Endothelial cell of umbilical vein (primary cell): ENCODE data around the gene FBXL22. TPM values are rescaled to one million over a fixed set of nuclear protein-coding genes. Genes with fewer than 3 reads are reported as not detected.

ENCODE experiments used
- BruUV-seq: library from RNA; stranded (reverse); fragments of 400-500 nt; replicated peaks from 2 replicates; lab custom pipeline; 2021; lab: Mats Ljungman, UMichigan
- CTCF ChIA-PET: fragments of 300-600, 350-600 bp; sonication (Branson Sonifier 250); formaldehyde crosslinking; loops from one replicate; lab custom pipeline; 2021; ENCODE audit warnings: antibody characterized with exemption, inconsistent platforms; lab: Charles Lee
- POLR2A ChIA-PET: fragments of 300-600, 350-600 bp; sonication (Branson Sonifier 250); formaldehyde crosslinking; loops from one replicate; lab custom pipeline; 2021; ENCODE audit warnings: antibody characterized with exemption, inconsistent platforms; lab: Charles Lee
- DNase-seq: peaks from one replicate; pipeline ENCODE4 v3.0.0-alpha.2; 2011; ENCODE audit warnings: low read depth, low spot score
- FAIRE-seq: peaks from 2 replicates; lab custom pipeline; 2011; peaks lifted over from hg19 to GRCh38; lab: Jason Lieb, UNC
- H2AFZ ChIP-seq: 2 replicates; pipeline ENCODE4 v1.6.0; 2012; ENCODE audit warnings: low read depth, low read length, control low read depth, inconsistent platforms
- H3K27ac ChIP-seq: 2 replicates; pipeline ENCODE4 v1.5.1; 2011; ENCODE audit warnings: low read depth, mild to moderate bottlenecking, control low read depth, low read length, moderate library complexity; ENCODE audit not compliant: insufficient read depth
- H3K27me3 ChIP-seq, 2 experiments: 2 replicates each; pipeline versions ENCODE4 v1.6.0 to v1.6.1; 2011; ENCODE audit warnings: low read length in 2 of 2, mixed read lengths in 1 of 2; ENCODE audit not compliant: control insufficient read depth in 2 of 2, insufficient read depth in 2 of 2
- H3K36me3 ChIP-seq, 2 experiments: 2 replicates in 1 of 2; 3 replicates in 1 of 2; pipeline ENCODE4 v1.5.1; 2011; ENCODE audit warnings: low read length in 2 of 2, mild to moderate bottlenecking in 1 of 2, moderate library complexity in 1 of 2; ENCODE audit not compliant: control insufficient read depth in 2 of 2, insufficient read depth in 2 of 2; ENCODE audit errors: extremely low read depth in 1 of 2
- H3K4me1 ChIP-seq: 3 replicates; pipeline ENCODE4 v1.5.1; 2011; ENCODE audit warnings: mild to moderate bottlenecking, low read length; ENCODE audit not compliant: control insufficient read depth, insufficient read depth; ENCODE audit errors: extremely low read depth
- H3K4me2 ChIP-seq: 2 replicates; pipeline ENCODE4 v1.6.1; 2011; ENCODE audit warnings: low read length, control low read depth, mixed read lengths; ENCODE audit not compliant: insufficient read depth
- H3K4me3 ChIP-seq, 3 experiments: fragments of 200-600 bp in 1 of 3; sonication (generic), shearing (Covaris generic) in 1 of 3; replicated peaks in 1 of 3; 2 replicates each; pipeline ENCODE4 v1.5.1; 2011 to 2016; ENCODE audit warnings: control low read depth in 3 of 3, low read length in 3 of 3, mild to moderate bottlenecking in 2 of 3, inconsistent platforms in 1 of 3, low read depth in 1 of 3, moderate library complexity in 1 of 3; ENCODE audit not compliant: insufficient read depth in 1 of 3
- H3K79me2 ChIP-seq: 2 replicates; pipeline ENCODE4 v1.6.0; 2012; ENCODE audit warnings: low read length, inconsistent platforms; ENCODE audit not compliant: control insufficient read depth, insufficient read depth
- H3K9ac ChIP-seq: replicated peaks from 2 replicates; pipeline ENCODE3; 2011; ENCODE audit warnings: low read length, control low read depth; ENCODE audit not compliant: insufficient read depth; ENCODE audit errors: extremely low read depth
- H3K9me1 ChIP-seq: replicated peaks from 3 replicates; pipeline ENCODE4 v1.6.0; 2011; ENCODE audit warnings: mild to moderate bottlenecking, low read length; ENCODE audit not compliant: control insufficient read depth, insufficient read depth; ENCODE audit errors: extremely low read depth
- H3K9me3 ChIP-seq: replicated peaks from 2 replicates; pipeline ENCODE4 v1.5.1; 2012; ENCODE audit warnings: low read length, inconsistent platforms; ENCODE audit not compliant: control insufficient read depth, insufficient read depth
- H4K20me1 ChIP-seq: replicated peaks from 2 replicates; pipeline ENCODE3; 2011; ENCODE audit warnings: mild to moderate bottlenecking, low read length; ENCODE audit not compliant: control insufficient read depth, insufficient read depth; ENCODE audit errors: extremely low read depth
- EZH2 ChIP-seq: IDR thresholded peaks from 2 replicates; pipeline ENCODE4 v1.6.1; 2012; ENCODE audit warnings: borderline replicate concordance, low read depth, mild to moderate bottlenecking, moderate library complexity, low read length, inconsistent platforms; ENCODE audit not compliant: severe bottlenecking
- FOS ChIP-seq: IDR thresholded peaks from 2 replicates; pipeline ENCODE4 v1.6.1; 2011; ENCODE audit warnings: mild to moderate bottlenecking, low read length, moderate library complexity, borderline replicate concordance; ENCODE audit not compliant: insufficient read depth
- GATA2 ChIP-seq: IDR thresholded peaks from 2 replicates; pipeline ENCODE4 v1.7.0; 2011; ENCODE audit warnings: low read depth, mild to moderate bottlenecking, moderate library complexity, mixed read lengths, low read length; ENCODE audit not compliant: insufficient read length, insufficient read depth
- JUN ChIP-seq: IDR thresholded peaks from 2 replicates; pipeline ENCODE4 v1.6.1; 2011; ENCODE audit warnings: borderline replicate concordance, low read depth; ENCODE audit not compliant: insufficient read length, insufficient read depth
- MAX ChIP-seq: IDR thresholded peaks from 2 replicates; pipeline ENCODE4 v1.6.1; 2011; ENCODE audit not compliant: insufficient read depth, insufficient read length
- MYC ChIP-seq: IDR thresholded peaks from one replicate; pipeline ENCODE4 v1.6.1; 2011; ENCODE audit warnings: mild to moderate bottlenecking, low read depth, low read length
- POLR2A ChIP-seq: IDR thresholded peaks from 2 replicates; pipeline ENCODE4 v1.6.1; 2012; ENCODE audit warnings: low read depth, mild to moderate bottlenecking, control low read depth, low read length
- POLR2AphosphoS5 ChIP-seq: IDR thresholded peaks from 2 replicates; pipeline ENCODE4 v1.6.1; 2012; ENCODE audit warnings: low read depth, mild to moderate bottlenecking, control low read depth, low read length, moderate library complexity; ENCODE audit not compliant: insufficient read depth
- dilution Hi-C: fragments of 300-500 bp; cut with MboI; formaldehyde crosslinking; loops from one replicate; pipeline ENCODE4 v1.15.0; 2019; ENCODE audit warnings: low sequenced_read_pairs; ENCODE audit not compliant: extremely low pct_ligation_motif_present
- intact Hi-C: fragments of 100-400 bp; cut with micrococcal nuclease; formaldehyde crosslinking; loops from one replicate; pipeline ENCODE4 v1.10.0; 2022
- polyA plus RNA-seq, 4 experiments: library from polyadenylated mRNA; depleted of rRNA in 3 of 4; stranded (reverse) in 3 of 4; unstranded in 1 of 4; fragments of >200 nt; gene quantifications; 2 replicates each; pipeline versions ENCODE4 v1.2.1 to v1.2.3, GENCODE V29; 2011 to 2012; ENCODE audit warnings: missing spikeins in 1 of 4
- total RNA-seq: library from RNA; stranded (reverse); gene quantifications from 2 replicates; pipeline ENCODE4 v1.2.3, GENCODE V29; 2021
- TF ChIP-seq, protein P1 (sequence below), 2 donors: IDR thresholded peaks; 1 replicate in 1 of 2; 2 replicates in 1 of 2; pipeline ENCODE4 v1.5.1; 2011; ENCODE audit warnings: low read length in 2 of 2, mild to moderate bottlenecking in 2 of 2, moderate library complexity in 2 of 2, control low read depth in 1 of 2, inconsistent platforms in 1 of 2, low read depth in 1 of 2; ENCODE audit not compliant: insufficient read depth in 1 of 2; ENCODE audit errors: extremely low read depth in 1 of 2

The FBXL22 gene
- total and polyA plus RNA-seq, 2 donors (not counting 3 experiments of a cell fraction or from before 2014, with no cell fraction given) = 0.06 TPM; not detected in 1

GRCh38 chr15:63564093-63564492 is 33.1 kb upstream of the FBXL22 start:
- no peak for FAIRE-seq
- Histone ChIP-seq H3K79me2 (peaks cover 2% of the 10 kb centered on the region), H3K27ac (no peak overlapping the region), H4K20me1 (no peaks in the 10 kb centered on the region), H3K9me3 (no peaks in the 10 kb centered on the region), H3K9ac (no peak overlapping the region), H3K4me2 (no peak overlapping the region), H2AFZ (no peak overlapping the region), H3K9me1 (no peaks in the 10 kb centered on the region), H3K4me1 (no peaks in the 10 kb centered on the region), H3K27me3 (no peaks in the 10 kb centered on the region), H3K36me3 (peaks cover 3 to 13% of the 10 kb centered on the region in 2 experiments), H3K4me3 (no peak overlapping the region)
- dilution Hi-C loops = no loop called here
- DNase-seq = no peak
- no TSS peak for BruUV-seq
- ChIA-PET POLR2A (no interaction called here), CTCF (interaction anchor here (1.1 to 2.1 kb wide), 2 partner anchors 11 to 28 kb away, joined by 3 to 7 read pairs; no protein-coding TSS in a partner anchor)
- no peak for TF ChIP-seq POLR2A
- intact Hi-C loops = no loop called here

GRCh38 chr15:63565536-63566186 is 31.5 kb upstream of the FBXL22 start:
- DNase-seq (no peak), FAIRE-seq (no peak)
- BruUV-seq = no TSS peak
- CTCF ChIA-PET = interaction anchor here (2.1 kb wide), 1 partner anchor 12 kb away, joined by 7 read pairs; no protein-coding TSS in a partner anchor
- H3K27ac ChIP-seq = no peak overlapping the region
- TF ChIP-seq EZH2 (no peak), JUN (no peak), POLR2AphosphoS5 (no peak), MAX (no peak), FOS (no peak), POLR2A (no peak), GATA2 (no peak), MYC (no peak)
- TF ChIP-seq, protein P1, sequence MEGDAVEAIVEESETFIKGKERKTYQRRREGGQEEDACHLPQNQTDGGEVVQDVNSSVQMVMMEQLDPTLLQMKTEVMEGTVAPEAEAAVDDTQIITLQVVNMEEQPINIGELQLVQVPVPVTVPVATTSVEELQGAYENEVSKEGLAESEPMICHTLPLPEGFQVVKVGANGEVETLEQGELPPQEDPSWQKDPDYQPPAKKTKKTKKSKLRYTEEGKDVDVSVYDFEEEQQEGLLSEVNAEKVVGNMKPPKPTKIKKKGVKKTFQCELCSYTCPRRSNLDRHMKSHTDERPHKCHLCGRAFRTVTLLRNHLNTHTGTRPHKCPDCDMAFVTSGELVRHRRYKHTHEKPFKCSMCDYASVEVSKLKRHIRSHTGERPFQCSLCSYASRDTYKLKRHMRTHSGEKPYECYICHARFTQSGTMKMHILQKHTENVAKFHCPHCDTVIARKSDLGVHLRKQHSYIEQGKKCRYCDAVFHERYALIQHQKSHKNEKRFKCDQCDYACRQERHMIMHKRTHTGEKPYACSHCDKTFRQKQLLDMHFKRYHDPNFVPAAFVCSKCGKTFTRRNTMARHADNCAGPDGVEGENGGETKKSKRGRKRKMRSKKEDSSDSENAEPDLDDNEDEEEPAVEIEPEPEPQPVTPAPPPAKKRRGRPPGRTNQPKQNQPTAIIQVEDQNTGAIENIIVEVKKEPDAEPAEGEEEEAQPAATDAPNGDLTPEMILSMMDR (IDR thresholded peaks at IDR 0.05; ENCODE audit: extremely low read depth in 1 of 2, insufficient read depth in 1 of 2, low read depth in 1 of 2, low read length in 2 of 2) = no peak
- H3K9ac ChIP-seq = no peak overlapping the region
- H4K20me1 ChIP-seq = no peaks in the 10 kb centered on the region
- intact Hi-C loops = no loop called here
- no peaks in the 10 kb centered on the region for H3K9me3 ChIP-seq
- H3K79me2 ChIP-seq = peaks cover 2% of the 10 kb centered on the region
- no peaks in the 10 kb centered on the region for H3K9me1 ChIP-seq
- H3K4me2 ChIP-seq = no peak overlapping the region
- no peaks in the 10 kb centered on the region for H3K4me1 ChIP-seq
- H2AFZ ChIP-seq = no peak overlapping the region
- no peaks in the 10 kb centered on the region for H3K27me3 ChIP-seq
- peaks cover 3 to 15% of the 10 kb centered on the region in 2 experiments for H3K36me3 ChIP-seq
- dilution Hi-C loops = no loop called here
- POLR2A ChIA-PET = no interaction called here
- no peak overlapping the region for H3K4me3 ChIP-seq
